Trophoblast cell (in vitro differentiated cells and primary cell): ENCODE results near the gene EPM2A. TPM values are rescaled to one million over a fixed set of nuclear protein-coding genes. Genes with fewer than 3 reads are reported as not detected.
A peak's percentile ranks its signal among the peaks of the same experiment; 100 is the strongest.

ENCODE experiments used
- DNase-seq, 2 donors: peaks; one replicate each; pipeline ENCODE4 v3.0.0-alpha.2; 2016
- H2AFZ ChIP-seq: 2 replicates; pipeline ENCODE4 v1.6.1; 2013; ENCODE audit warnings: low read length, moderate library complexity, mild to moderate bottlenecking; ENCODE audit not compliant: insufficient read depth, poor library complexity
- H2AK5ac ChIP-seq: 2 replicates; pipeline ENCODE4 v1.6.1; 2013; ENCODE audit warnings: mild to moderate bottlenecking, low read length
- H2BK120ac ChIP-seq: 2 replicates; pipeline ENCODE4 v1.6.1; 2013; ENCODE audit warnings: low read length, mild to moderate bottlenecking, moderate library complexity; ENCODE audit not compliant: insufficient read depth, poor library complexity
- H2BK12ac ChIP-seq: 2 replicates; pipeline ENCODE4 v1.6.1; 2013; ENCODE audit warnings: mild to moderate bottlenecking, low read length, moderate library complexity
- H2BK5ac ChIP-seq: 2 replicates; pipeline ENCODE4 v1.6.1; 2013; ENCODE audit warnings: low read length, low read depth, moderate library complexity, mild to moderate bottlenecking; ENCODE audit not compliant: poor library complexity
- H3K14ac ChIP-seq: 2 replicates; pipeline ENCODE4 v1.6.1; 2013; ENCODE audit warnings: mild to moderate bottlenecking, low read length
- H3K18ac ChIP-seq: 2 replicates; pipeline ENCODE4 v1.6.1; 2013; ENCODE audit warnings: mild to moderate bottlenecking, low read length
- H3K23ac ChIP-seq: 2 replicates; pipeline ENCODE4 v1.6.1; 2013; ENCODE audit warnings: low read length
- H3K27ac ChIP-seq: 2 replicates; pipeline ENCODE4 v1.5.1; 2013; ENCODE audit warnings: low read depth, mild to moderate bottlenecking, inconsistent platforms, low read length, moderate library complexity
- H3K27me3 ChIP-seq: 2 replicates; pipeline ENCODE4 v1.6.1; 2013; ENCODE audit warnings: inconsistent platforms, mild to moderate bottlenecking, low read length, moderate library complexity; ENCODE audit not compliant: insufficient read depth
- H3K36me3 ChIP-seq, 2 experiments: 1 replicate in 1 of 2; 2 replicates in 1 of 2; pipeline ENCODE4 v1.6.1; 2013; ENCODE audit warnings: low read length in 2 of 2, mild to moderate bottlenecking in 2 of 2, moderate library complexity in 1 of 2; ENCODE audit not compliant: insufficient read depth in 2 of 2, control insufficient read depth in 1 of 2
- H3K4ac ChIP-seq: 2 replicates; pipeline ENCODE4 v1.6.1; 2013; ENCODE audit warnings: low read depth, mild to moderate bottlenecking, low read length, moderate library complexity
- H3K4me1 ChIP-seq, 2 experiments: 1 replicate in 1 of 2; 2 replicates in 1 of 2; pipeline ENCODE4 v1.6.1; 2013; ENCODE audit warnings: low read length in 2 of 2, mild to moderate bottlenecking in 2 of 2, moderate library complexity in 1 of 2; ENCODE audit not compliant: insufficient read depth in 2 of 2, control insufficient read depth in 1 of 2
- H3K4me2 ChIP-seq: 2 replicates; pipeline ENCODE4 v1.6.1; 2013; ENCODE audit warnings: inconsistent platforms, mild to moderate bottlenecking, low read length, moderate library complexity
- H3K4me3 ChIP-seq: 2 replicates; pipeline ENCODE4 v1.5.1; 2013; ENCODE audit warnings: mild to moderate bottlenecking, low read depth, low read length, inconsistent platforms
- H3K79me1 ChIP-seq: one replicate; pipeline ENCODE4 v1.6.1; 2013; ENCODE audit warnings: low read length
- H3K79me2 ChIP-seq: 2 replicates; pipeline ENCODE4 v1.6.1; 2013; ENCODE audit warnings: low read length, mild to moderate bottlenecking; ENCODE audit not compliant: control insufficient read depth, insufficient read depth, poor library complexity
- H3K9ac ChIP-seq: 2 replicates; pipeline ENCODE4 v1.6.1; 2013; ENCODE audit warnings: mild to moderate bottlenecking, low read length
- H3K9me3 ChIP-seq: 2 replicates; pipeline ENCODE4 v1.6.1; 2013; ENCODE audit warnings: low read depth, mild to moderate bottlenecking, control low read depth, inconsistent platforms, low read length; ENCODE audit not compliant: insufficient read depth
- H4K12ac ChIP-seq: 2 replicates; pipeline ENCODE4 v1.6.1; 2013; ENCODE audit warnings: low read depth, mild to moderate bottlenecking, low read length, moderate library complexity
- H4K8ac ChIP-seq: 2 replicates; pipeline ENCODE4 v1.6.1; 2013; ENCODE audit warnings: low read depth, mild to moderate bottlenecking, low read length, moderate library complexity
- H4K91ac ChIP-seq: one replicate; pipeline ENCODE4 v1.6.1; 2013; ENCODE audit warnings: low read depth, mild to moderate bottlenecking, low read length, moderate library complexity
- WGBS: extraction: QIAGEN DNeasy Blood & Tissue Kit; methylation state at CpG from one replicate; pipeline ENCODE4 v1.1.7; 2013; ENCODE audit warnings: missing lambda C conversion rate; ENCODE audit not compliant: insufficient read length, insufficient coverage; ENCODE audit errors: extremely low coverage; 5-methylcytosine and 5-hydroxymethylcytosine counted together
- polyA plus RNA-seq: library from polyadenylated mRNA; stranded (reverse); fragments of 200-250 nt; gene quantifications from 2 replicates; pipeline ENCODE4 v1.2.3, GENCODE V29; 2013

Gene EPM2A
- 1.3 and 1.9 TPM in 2 replicates for polyA plus RNA-seq

DNA sequence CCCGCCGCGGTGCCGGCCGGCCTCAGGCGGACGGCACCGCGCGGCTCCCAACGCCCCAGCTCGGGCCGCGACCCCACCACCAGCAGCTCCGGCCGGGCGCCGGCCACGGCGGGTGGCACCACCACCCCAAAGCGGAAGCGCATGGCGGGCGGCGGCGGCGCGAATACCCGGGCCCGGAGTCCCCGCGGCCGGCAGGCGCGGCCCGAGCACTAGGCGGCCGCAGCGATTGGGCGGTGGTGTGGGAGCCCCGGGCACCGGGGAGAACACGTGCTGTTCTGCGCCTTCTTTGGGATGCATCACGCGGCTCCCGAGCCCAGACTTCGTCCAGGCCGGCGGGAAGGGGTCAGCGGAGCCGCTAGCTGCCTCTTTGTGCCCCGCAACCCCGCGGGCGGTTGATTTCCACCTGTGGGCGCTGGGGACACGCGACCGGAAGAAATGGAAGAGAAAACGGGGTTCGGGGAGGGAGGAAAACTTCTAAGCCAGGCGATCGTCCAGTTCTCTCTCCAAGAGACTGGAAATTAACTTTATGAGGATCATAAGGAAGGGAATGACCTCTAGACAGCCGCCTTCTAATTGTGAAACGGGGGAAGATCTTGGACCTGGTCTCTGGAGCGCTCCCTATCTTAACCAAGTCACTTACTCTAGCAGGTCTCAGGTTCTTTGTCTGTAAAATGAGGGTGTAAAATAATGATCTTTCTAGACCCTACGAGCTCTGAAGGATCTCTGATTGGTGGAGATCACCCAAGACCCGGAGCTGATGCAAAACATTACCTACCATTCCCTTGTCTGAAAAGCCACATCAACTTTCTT is at the start of gene EPM2A:
Gene EPM2A (minus strand): TSS at position 165 of the 810 bp plus-strand sequence. CDS start 22 bp downstream, at position 143.
- Histone ChIP-seq H3K27ac (peak within 1 kb of the TSS; percentile 92), H2BK120ac (peak within 1 kb of the TSS; percentile 95), H3K79me1 (peaks cover 12% of the 10 kb centered on the region), H3K4me3 (peak within 1 kb of the TSS; percentile 79), H4K8ac (peak within 1 kb of the TSS; percentile 95), H2BK12ac (no peak within 1 kb of the TSS), H3K4me1 (no peaks in the 10 kb centered on the region), H3K27me3 (no peaks in the 10 kb centered on the region), H3K23ac (no peak within 1 kb of the TSS), H2BK5ac (peak within 1 kb of the TSS; percentile 93), H3K4ac (peak within 1 kb of the TSS; percentile 13), H3K9me3 (no peaks in the 10 kb centered on the region), H3K79me2 (peaks cover 4% of the 10 kb centered on the region), H3K14ac (peak within 1 kb of the TSS; percentile 67), H4K12ac (peak within 1 kb of the TSS; percentile 89), H2AK5ac (no peak within 1 kb of the TSS), H3K36me3 (peaks cover 0 to 1% of the 10 kb centered on the region in 2 experiments), H3K4me2 (peak within 1 kb of the TSS; percentile 87), H3K18ac (peak within 1 kb of the TSS; percentile 88), H3K9ac (peak within 1 kb of the TSS; percentile 88), H2AFZ (peak within 1 kb of the TSS; percentile 91), H4K91ac (peak within 1 kb of the TSS; percentile 96)
- no CpG with 5 or more reads among the region's 69 CpGs for WGBS
- DNase-seq: peak; percentile 82 to 86

DNA sequence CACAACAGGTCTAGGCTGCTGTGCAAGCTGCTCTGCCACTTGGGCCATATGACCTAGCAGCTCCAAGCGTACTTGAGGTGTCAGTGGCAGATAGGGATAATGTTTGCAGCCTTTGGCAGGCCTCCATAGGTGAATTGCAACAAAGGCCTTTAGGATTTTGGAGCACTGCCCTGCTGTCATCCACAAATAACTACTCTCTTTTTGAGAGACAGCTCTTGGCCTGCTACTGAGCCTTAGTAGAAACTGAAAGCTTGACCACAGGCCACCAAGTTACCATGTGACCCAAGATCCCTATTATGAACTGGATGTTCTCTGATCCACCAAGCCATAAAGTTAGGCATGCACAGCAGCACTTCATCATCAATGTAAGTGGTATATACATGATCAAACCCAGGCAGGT is 49.4 kb upstream of the EPM2A start:
- no CpG with 5 or more reads among the region's 1 CpG for WGBS
- Histone ChIP-seq H3K4me2 (no peak overlapping the region), H3K9ac (no peak overlapping the region), H3K4ac (no peak overlapping the region), H2BK12ac (no peak overlapping the region), H3K23ac (no peak overlapping the region), H4K12ac (no peak overlapping the region), H3K4me1 (no peaks in the 10 kb centered on the region), H2BK5ac (no peak overlapping the region), H3K18ac (no peak overlapping the region), H3K4me3 (no peak overlapping the region), H3K9me3 (peaks cover 2% of the 10 kb centered on the region), H2AK5ac (no peak overlapping the region), H2AFZ (no peak overlapping the region), H3K79me2 (no peaks in the 10 kb centered on the region), H3K27ac (no peak overlapping the region), H4K91ac (no peak overlapping the region), H2BK120ac (no peak overlapping the region), H3K36me3 (peaks cover 2 to 12% of the 10 kb centered on the region in 2 experiments), H4K8ac (no peak overlapping the region), H3K14ac (no peak overlapping the region), H3K79me1 (no peaks in the 10 kb centered on the region), H3K27me3 (no peaks in the 10 kb centered on the region)
- DNase-seq: no peak

DNA sequence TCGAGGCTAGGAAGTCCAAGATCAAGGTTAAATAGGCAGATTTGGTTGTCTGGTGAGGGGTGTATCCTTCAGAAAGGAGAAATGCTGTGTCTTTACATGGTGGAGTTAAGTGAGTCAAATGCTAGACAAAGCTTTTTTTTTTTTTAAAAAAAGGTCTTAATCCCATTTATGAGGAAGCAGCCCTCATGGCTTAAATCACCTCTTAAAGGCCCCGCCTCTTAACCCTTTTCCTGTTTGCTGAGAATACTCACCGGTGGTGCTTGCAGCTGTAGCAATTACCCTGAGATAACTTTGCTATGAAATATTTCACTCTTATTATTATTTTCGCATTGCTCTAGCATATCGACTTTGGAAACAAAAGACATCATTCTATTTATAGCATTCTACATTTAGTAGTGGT is 48.5 kb upstream of the EPM2A start:
- WGBS: no CpG with 5 or more reads among the region's 5 CpGs

DNA sequence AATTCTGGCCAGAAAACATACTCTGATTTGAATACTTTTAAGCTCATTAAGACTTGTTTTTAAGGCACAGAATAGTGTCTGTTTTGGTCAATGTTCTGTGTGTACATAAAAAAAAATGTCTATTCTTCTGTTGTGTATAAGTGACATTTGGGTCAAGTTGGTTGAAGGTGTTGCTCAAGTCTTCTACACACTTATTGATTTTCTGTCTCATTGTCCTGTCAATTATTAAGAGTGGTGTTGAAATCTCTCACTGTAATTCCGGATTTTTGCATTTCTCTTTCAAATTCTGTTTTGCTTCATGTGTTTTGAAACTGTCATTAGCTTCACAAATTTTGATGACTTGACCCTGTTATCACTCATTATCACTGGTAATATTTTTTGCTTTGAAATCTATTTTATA is 37.5 kb upstream of the EPM2A start:
- no peaks in the 10 kb centered on the region for H3K27me3 ChIP-seq
- H2BK120ac ChIP-seq: no peak overlapping the region
- DNase-seq: no peak
- H3K14ac ChIP-seq: no peak overlapping the region
- no peaks in the 10 kb centered on the region for H3K4me1 ChIP-seq
- H3K4me3 ChIP-seq: no peak overlapping the region
- H4K12ac ChIP-seq: no peak overlapping the region
- H2AFZ ChIP-seq: no peak overlapping the region
- H2BK12ac ChIP-seq: no peak overlapping the region
- H2BK5ac ChIP-seq: no peak overlapping the region
- no peak overlapping the region for H3K27ac ChIP-seq
- H3K23ac ChIP-seq: no peak overlapping the region
- H2AK5ac ChIP-seq: no peak overlapping the region
- no peak overlapping the region for H4K91ac ChIP-seq
- no peaks in the 10 kb centered on the region for H3K79me1 ChIP-seq
- H3K4ac ChIP-seq: no peak overlapping the region
- H4K8ac ChIP-seq: no peak overlapping the region
- H3K4me2 ChIP-seq: no peak overlapping the region
- no CpG with 5 or more reads among the region's 1 CpG for WGBS
- no peaks in the 10 kb centered on the region for H3K9me3 ChIP-seq
- H3K36me3 ChIP-seq: no peaks in the 10 kb centered on the region
- no peak overlapping the region for H3K9ac ChIP-seq
- H3K18ac ChIP-seq: no peak overlapping the region
- no peaks in the 10 kb centered on the region for H3K79me2 ChIP-seq

More for the DNA sequence above, 48.5 kb upstream of the EPM2A start:
- H3K4me1 ChIP-seq: no peaks in the 10 kb centered on the region
- no peak overlapping the region for H3K18ac ChIP-seq
- no peak overlapping the region for H3K4ac ChIP-seq
- no peak overlapping the region for H2BK12ac ChIP-seq
- H3K79me2 ChIP-seq: no peaks in the 10 kb centered on the region
- H3K36me3 ChIP-seq: peaks cover 2 to 9% of the 10 kb centered on the region in 2 experiments
- no peak overlapping the region for H2BK120ac ChIP-seq
- no peaks in the 10 kb centered on the region for H3K79me1 ChIP-seq
- no peaks in the 10 kb centered on the region for H3K27me3 ChIP-seq
- no peak overlapping the region for H2BK5ac ChIP-seq
- no peak overlapping the region for H3K14ac ChIP-seq
- no peak overlapping the region for H2AK5ac ChIP-seq
- no peak overlapping the region for H3K27ac ChIP-seq
- DNase-seq: no peak
- no peak overlapping the region for H4K12ac ChIP-seq
- no peak overlapping the region for H2AFZ ChIP-seq
- no peaks in the 10 kb centered on the region for H3K9me3 ChIP-seq
- no peak overlapping the region for H3K9ac ChIP-seq
- H3K4me2 ChIP-seq: no peak overlapping the region
- H4K91ac ChIP-seq: no peak overlapping the region
- no peak overlapping the region for H3K4me3 ChIP-seq
- no peak overlapping the region for H4K8ac ChIP-seq
- no peak overlapping the region for H3K23ac ChIP-seq
